Upper lobe of right lung (tissue), 1 donor: ENCODE results near the gene ZNF407. TPM values are rescaled to one million over a fixed set of nuclear protein-coding genes. Genes with fewer than 3 reads are reported as not detected.

ENCODE experiments used
- ATAC-seq: fragments of 200-7000 bp; cut with Tn5 transposase; one replicate; pipeline ENCODE4 v1.9.1; 2020; ENCODE audit warnings: mild to moderate bottlenecking, moderate library complexity
- DNase-seq: peaks from one replicate; pipeline ENCODE4 v3.0.0-alpha.2; 2020
- H3K27ac ChIP-seq: fragments of 200-600 bp; one replicate; pipeline ENCODE4 v1.8.0; 2022
- H3K27me3 ChIP-seq: fragments of 200-600 bp; one replicate; pipeline ENCODE4 v1.8.0; 2022; ENCODE audit warnings: mild to moderate bottlenecking
- H3K36me3 ChIP-seq: fragments of 200-600 bp; one replicate; pipeline ENCODE4 v1.8.0; 2022
- H3K4me1 ChIP-seq: fragments of 200-600 bp; one replicate; pipeline ENCODE4 v1.8.0; 2022
- H3K4me3 ChIP-seq: fragments of 200-600 bp; one replicate; pipeline ENCODE4 v1.8.0; 2022; ENCODE audit warnings: mild to moderate bottlenecking
- H3K9me3 ChIP-seq: fragments of 200-600 bp; one replicate; pipeline ENCODE4 v1.8.0; 2022
- intact Hi-C: fragments of 100-400 bp; cut with DNase I; formaldehyde crosslinking; loops from one replicate; pipeline ENCODE4 v1.11.0; 2022
- total RNA-seq: library from RNA; stranded (reverse); fragmentation: NEBNext Ultra II Directional; extraction: Animal tissue kit (Norgen Biotek cat#: 25700); gene quantifications from one replicate; pipeline ENCODE4 v1.2.1, GENCODE V29; 2021
- TF ChIP-seq, protein P1 (sequence below): fragments of 200-600 bp; IDR thresholded peaks from one replicate; pipeline ENCODE4 v1.8.0; 2022; ENCODE audit warnings: antibody characterized with exemption
- donor health status: DM: no; HTN: yes; CAD: no; lungs with severe emphysema.

The ZNF407 gene
- total RNA-seq, 1 donor from 2014 or later: 18.4 TPM

GRCh38 chr18:74856928-74857327 is 259.3 kb downstream of the ZNF407 start:
- H3K4me3 ChIP-seq: no peak overlapping the region
- H3K36me3 ChIP-seq: no peaks in the 10 kb centered on the region
- intact Hi-C loops: no loop called here
- no peaks in the 10 kb centered on the region for H3K27me3 ChIP-seq
- TF ChIP-seq, protein P1, sequence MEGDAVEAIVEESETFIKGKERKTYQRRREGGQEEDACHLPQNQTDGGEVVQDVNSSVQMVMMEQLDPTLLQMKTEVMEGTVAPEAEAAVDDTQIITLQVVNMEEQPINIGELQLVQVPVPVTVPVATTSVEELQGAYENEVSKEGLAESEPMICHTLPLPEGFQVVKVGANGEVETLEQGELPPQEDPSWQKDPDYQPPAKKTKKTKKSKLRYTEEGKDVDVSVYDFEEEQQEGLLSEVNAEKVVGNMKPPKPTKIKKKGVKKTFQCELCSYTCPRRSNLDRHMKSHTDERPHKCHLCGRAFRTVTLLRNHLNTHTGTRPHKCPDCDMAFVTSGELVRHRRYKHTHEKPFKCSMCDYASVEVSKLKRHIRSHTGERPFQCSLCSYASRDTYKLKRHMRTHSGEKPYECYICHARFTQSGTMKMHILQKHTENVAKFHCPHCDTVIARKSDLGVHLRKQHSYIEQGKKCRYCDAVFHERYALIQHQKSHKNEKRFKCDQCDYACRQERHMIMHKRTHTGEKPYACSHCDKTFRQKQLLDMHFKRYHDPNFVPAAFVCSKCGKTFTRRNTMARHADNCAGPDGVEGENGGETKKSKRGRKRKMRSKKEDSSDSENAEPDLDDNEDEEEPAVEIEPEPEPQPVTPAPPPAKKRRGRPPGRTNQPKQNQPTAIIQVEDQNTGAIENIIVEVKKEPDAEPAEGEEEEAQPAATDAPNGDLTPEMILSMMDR: no peak
- H3K27ac ChIP-seq: no peak overlapping the region
- H3K9me3 ChIP-seq: no peaks in the 10 kb centered on the region
- no peak for ATAC-seq
- no peaks in the 10 kb centered on the region for H3K4me1 ChIP-seq
- no peak for DNase-seq

DNA sequence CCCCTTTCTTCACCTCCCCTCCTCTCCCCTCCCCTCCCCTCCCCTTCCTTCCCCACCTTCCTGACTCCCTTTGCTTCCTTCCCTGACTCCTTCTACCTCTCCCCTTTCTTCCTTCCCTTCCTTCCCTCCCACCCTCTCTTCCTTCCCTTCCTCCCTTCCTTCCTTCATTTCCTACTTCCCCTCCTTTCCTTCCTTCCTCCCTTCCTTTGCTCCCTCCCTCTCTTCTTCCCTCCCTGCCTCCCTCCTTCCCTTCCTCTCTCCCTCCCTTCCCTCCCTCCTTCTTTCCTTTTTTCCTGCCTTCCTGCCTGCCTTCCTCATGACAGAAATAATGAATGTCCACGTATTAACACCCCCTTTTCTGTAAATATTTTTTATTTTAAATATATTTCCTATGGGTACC is 260.2 kb downstream of the ZNF407 start:
- Histone ChIP-seq H3K27ac (no peak overlapping the region), H3K36me3 (no peaks in the 10 kb centered on the region), H3K9me3 (no peaks in the 10 kb centered on the region), H3K4me3 (no peak overlapping the region), H3K27me3 (no peaks in the 10 kb centered on the region), H3K4me1 (no peaks in the 10 kb centered on the region)
- TF ChIP-seq, protein P1: no peak
- intact Hi-C loops: no loop called here
- ATAC-seq (no peak), DNase-seq (no peak)

DNA sequence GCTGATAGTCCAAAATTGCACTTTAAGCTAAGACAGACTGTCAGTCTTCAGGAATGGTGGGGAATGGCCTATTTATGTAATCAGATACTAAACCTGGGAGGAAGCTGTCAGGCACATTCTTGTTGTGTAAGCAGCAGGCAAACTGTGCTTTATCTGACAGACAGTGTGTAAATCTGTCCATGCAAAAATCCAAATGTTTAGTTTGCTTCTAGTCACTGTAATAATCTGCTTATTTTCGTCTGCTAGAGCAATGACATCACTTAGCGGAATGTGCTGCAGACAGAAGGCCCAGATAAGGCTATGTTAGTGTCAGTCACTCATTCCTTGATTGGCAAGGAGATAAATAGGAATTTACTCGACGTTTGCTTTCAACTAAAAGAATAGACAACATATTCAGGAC is 263.5 kb downstream of the ZNF407 start:
- no peak for DNase-seq
- Histone ChIP-seq H3K36me3 (no peaks in the 10 kb centered on the region), H3K4me3 (no peak overlapping the region), H3K9me3 (no peaks in the 10 kb centered on the region), H3K27ac (no peak overlapping the region), H3K4me1 (no peaks in the 10 kb centered on the region), H3K27me3 (no peaks in the 10 kb centered on the region)
- TF ChIP-seq, protein P1: no peak
- intact Hi-C loops: no loop called here
- no peak for ATAC-seq

- TF ChIP-seq, protein P1: no peak
- DNase-seq (no peak), ATAC-seq (no peak)
- Histone ChIP-seq H3K36me3 (no peaks in the 10 kb centered on the region), H3K27me3 (no peaks in the 10 kb centered on the region), H3K27ac (no peak overlapping the region), H3K4me3 (no peak overlapping the region), H3K9me3 (no peaks in the 10 kb centered on the region), H3K4me1 (no peaks in the 10 kb centered on the region)
- intact Hi-C loops: no loop called here
Measured at GRCh38 chr18:74862094-74862493, 264.4 kb downstream of the ZNF407 start.

GRCh38 chr18:74866577-74866976 is 268.9 kb downstream of the ZNF407 start:
- no peak overlapping the region for H3K27ac ChIP-seq

More at GRCh38 chr18:74866577-74866976, 268.9 kb downstream of the ZNF407 start:
- Histone ChIP-seq H3K9me3 (no peaks in the 10 kb centered on the region), H3K27me3 (no peaks in the 10 kb centered on the region), H3K4me3 (no peak overlapping the region), H3K36me3 (no peaks in the 10 kb centered on the region), H3K4me1 (no peaks in the 10 kb centered on the region)
- TF ChIP-seq, protein P1: no peak
- intact Hi-C loops: no loop called here
- ATAC-seq (no peak), DNase-seq (no peak)
